ENCODE measurements around the gene TBX6. TPM values are rescaled to one million over a fixed set of nuclear protein-coding genes. Genes with fewer than 3 reads are reported as not detected.

TBX6 gene
- total and polyA plus RNA-seq, 2 donors from 2014 or later: 0.62 to 1.6 TPM

GRCh38 chr16:30088237-30088831 is 3.4 kb downstream of the TBX6 start:
- Histone ChIP-seq H3K9me3 (ENCODE audit: control insufficient read depth in 2 of 3, insufficient read depth in 1 of 3, low read length in 3 of 3) (no peaks in the 10 kb centered on the region), H3K36me3 (ENCODE audit: control insufficient read depth in 2 of 3, insufficient read depth in 3 of 3, low read length in 3 of 3) (peaks cover 0 to 13% (median 9%) of the 10 kb centered on the region in 3 donors), H3K4me3 (ENCODE audit: low read length in 3 of 3) (no peak overlapping the region), H3K27ac (ENCODE audit: low read depth in 2 of 2, low read length in 2 of 2) (no peak overlapping the region), H3K27me3 (ENCODE audit: control insufficient read depth, insufficient read depth, low read length) (no peaks in the 10 kb centered on the region), H3K9ac (ENCODE audit: low read length in 3 of 3) (no peak overlapping the region), H3K4me1 (ENCODE audit: control insufficient read depth in 2 of 3, insufficient read depth in 2 of 3, low read depth in 1 of 3, low read length in 3 of 3) (peaks cover 0 to 12% (median 5%) of the 10 kb centered on the region in 3 donors)
- FAIRE-seq (no peak), DNase-seq (no peak)
- TF ChIP-seq CTCF (IDR thresholded peaks at IDR 0.05; ENCODE audit: borderline replicate concordance, extremely low read depth, insufficient read depth): no peak
- intact Hi-C loops (cut with DNase I): no loop called here

DNA sequence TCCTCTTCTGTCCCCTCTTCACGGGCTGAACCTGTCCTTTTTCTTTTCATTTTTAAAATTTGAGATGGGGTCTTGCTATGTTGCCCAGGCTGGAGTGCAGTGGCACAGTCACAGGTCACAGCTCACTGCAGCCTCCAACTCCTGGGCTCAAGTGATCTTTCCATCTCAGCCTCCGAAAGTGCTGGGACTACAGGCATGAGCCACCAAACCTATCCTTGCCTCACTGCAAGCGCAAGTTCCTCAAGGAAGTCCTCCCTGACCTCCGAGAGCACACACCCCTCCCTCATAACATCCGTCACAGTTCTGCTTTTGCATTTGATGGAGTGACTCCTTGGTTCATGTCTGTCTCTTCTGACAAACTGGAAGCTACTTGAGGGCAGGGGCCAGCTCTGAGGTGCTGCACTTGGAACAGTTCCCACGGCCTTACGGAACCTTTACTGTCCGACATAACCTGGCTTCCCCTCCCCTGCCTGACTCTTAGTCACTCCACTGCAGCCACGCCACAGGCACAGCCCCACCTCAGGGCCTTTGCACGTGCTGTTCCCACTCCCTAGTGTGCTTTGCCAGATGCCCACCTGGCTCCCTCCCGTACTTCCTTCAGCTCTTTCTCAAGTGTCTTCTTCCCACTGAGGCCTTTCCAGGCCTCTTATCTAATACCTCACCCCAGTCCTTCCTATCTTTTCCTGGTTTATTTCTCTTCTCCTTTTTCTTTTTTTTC is 4.4 kb downstream of the TBX6 start:
- DNase-seq: no peak
- Histone ChIP-seq H3K27ac (ENCODE audit: low read depth in 2 of 2, low read length in 2 of 2) (no peak overlapping the region), H3K9ac (ENCODE audit: low read length in 3 of 3) (no peak overlapping the region)

DNA sequence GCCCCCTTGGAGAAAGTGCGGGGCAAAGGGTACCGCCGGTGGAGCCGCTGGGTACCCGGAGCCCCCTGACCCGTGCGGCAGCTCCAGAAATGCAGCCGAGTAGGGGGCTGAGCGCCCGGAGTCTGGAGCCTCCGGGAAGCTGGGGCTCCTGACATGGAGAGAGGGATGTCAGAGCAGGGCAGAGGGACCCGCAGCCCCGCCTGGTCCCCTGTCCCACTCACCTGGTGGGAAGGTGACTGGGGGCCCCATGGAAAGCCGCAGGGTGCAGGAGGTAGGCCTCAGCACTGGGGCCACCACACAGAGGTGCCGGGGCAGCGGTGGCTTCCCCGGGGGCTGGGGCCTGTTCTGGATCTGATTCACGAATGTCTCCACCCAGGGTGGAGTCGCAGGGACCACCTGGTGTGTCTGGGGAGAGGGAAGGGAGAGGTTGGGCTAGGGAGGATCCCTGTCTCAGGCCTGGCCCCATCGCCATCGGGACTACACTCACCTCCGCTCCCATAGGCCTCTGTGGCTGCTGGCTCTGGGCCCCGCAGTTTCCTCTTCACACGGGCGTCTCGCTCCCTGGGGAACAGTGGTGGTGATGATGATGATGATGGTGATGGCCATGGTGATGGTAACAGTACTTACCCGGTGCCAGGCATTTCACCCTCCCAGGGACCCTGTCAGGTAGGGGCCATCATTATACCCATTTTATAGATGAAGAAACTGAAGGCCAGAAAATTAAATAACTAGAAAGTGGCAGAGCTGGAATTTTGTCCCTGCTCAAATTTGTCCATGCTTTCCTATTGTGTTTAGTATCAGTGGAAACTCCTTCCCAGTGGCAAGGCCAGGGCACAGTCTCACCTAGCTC is 5.2 kb downstream of the TBX6 start:
- Histone ChIP-seq H3K27me3 (ENCODE audit: control insufficient read depth, insufficient read depth, low read length) (no peaks in the 10 kb centered on the region), H3K27ac (ENCODE audit: low read depth in 2 of 2, low read length in 2 of 2) (no peak overlapping the region), H3K9me3 (ENCODE audit: control insufficient read depth in 2 of 3, insufficient read depth in 1 of 3, low read length in 3 of 3) (no peaks in the 10 kb centered on the region), H3K4me1 (ENCODE audit: control insufficient read depth in 2 of 3, insufficient read depth in 2 of 3, low read depth in 1 of 3, low read length in 3 of 3) (peaks cover 0 to 3% (median 0%) of the 10 kb centered on the region in 3 donors), H3K36me3 (ENCODE audit: control insufficient read depth in 2 of 3, insufficient read depth in 3 of 3, low read length in 3 of 3) (peaks cover 0 to 26% (median 19%) of the 10 kb centered on the region in 3 donors), H3K4me3 (ENCODE audit: low read length in 3 of 3) (no peak overlapping the region), H3K9ac (ENCODE audit: low read length in 3 of 3) (no peak overlapping the region)
- FAIRE-seq: no peak
- intact Hi-C loops (cut with DNase I): no loop called here
- no peak for DNase-seq
- no peak for TF ChIP-seq CTCF (IDR thresholded peaks at IDR 0.05; ENCODE audit: borderline replicate concordance, extremely low read depth, insufficient read depth)

More for the DNA sequence above, 4.4 kb downstream of the TBX6 start:
- H3K4me3 ChIP-seq (ENCODE audit: low read length in 3 of 3): no peak overlapping the region
- no peaks in the 10 kb centered on the region for H3K9me3 ChIP-seq (ENCODE audit: control insufficient read depth in 2 of 3, insufficient read depth in 1 of 3, low read length in 3 of 3)
- peaks cover 0 to 6% (median 4%) of the 10 kb centered on the region in 3 donors for H3K4me1 ChIP-seq (ENCODE audit: control insufficient read depth in 2 of 3, insufficient read depth in 2 of 3, low read depth in 1 of 3, low read length in 3 of 3)
- FAIRE-seq: no peak
- intact Hi-C loops (cut with DNase I): no loop called here
- TF ChIP-seq CTCF (IDR thresholded peaks at IDR 0.05; ENCODE audit: borderline replicate concordance, extremely low read depth, insufficient read depth): no peak
- no peaks in the 10 kb centered on the region for H3K27me3 ChIP-seq (ENCODE audit: control insufficient read depth, insufficient read depth, low read length)
- peaks cover 0 to 21% (median 15%) of the 10 kb centered on the region in 3 donors for H3K36me3 ChIP-seq (ENCODE audit: control insufficient read depth in 2 of 3, insufficient read depth in 3 of 3, low read length in 3 of 3)

Data from kidney (tissue), 14 donors.